HUES64 (cell line): Measurements from ENCODE around the gene MEN1.
A peak's percentile ranks its signal among the peaks of the same experiment; 100 is the strongest.

Source experiments
- H3K27ac ChIP-seq: 2 replicates; pipeline ENCODE4 v1.7.0; 2013; ENCODE audit warnings: low read depth, low read length, inconsistent platforms
- H3K27me3 ChIP-seq: 2 replicates; pipeline ENCODE4 v1.6.1; 2013; ENCODE audit warnings: mild to moderate bottlenecking, low read length; ENCODE audit not compliant: insufficient read depth
- H3K36me3 ChIP-seq: 2 replicates; pipeline ENCODE4 v1.6.1; 2013; ENCODE audit warnings: mild to moderate bottlenecking, low read length; ENCODE audit not compliant: insufficient read depth
- H3K4me1 ChIP-seq: 2 replicates; pipeline ENCODE4 v1.6.1; 2013; ENCODE audit warnings: mild to moderate bottlenecking, low read length, moderate library complexity; ENCODE audit not compliant: insufficient read depth
- H3K4me3 ChIP-seq: 2 replicates; pipeline ENCODE4 v1.5.1; 2013; ENCODE audit warnings: mild to moderate bottlenecking, low read length, moderate library complexity
- H3K9ac ChIP-seq: 2 replicates; pipeline ENCODE4 v1.6.1; 2013; ENCODE audit warnings: mild to moderate bottlenecking, low read depth, low read length
- H3K9me3 ChIP-seq: 2 replicates; pipeline ENCODE4 v1.6.1; 2013; ENCODE audit warnings: low read depth, low read length; ENCODE audit not compliant: insufficient read depth
- WGBS: fragments of 150-250, 120-280 bp; methylation state at CpG from one replicate; pipeline ENCODE4 v1.1.7; 2013; ENCODE audit warnings: missing lambda C conversion rate; 5-methylcytosine and 5-hydroxymethylcytosine counted together

The MEN1 gene

DNA sequence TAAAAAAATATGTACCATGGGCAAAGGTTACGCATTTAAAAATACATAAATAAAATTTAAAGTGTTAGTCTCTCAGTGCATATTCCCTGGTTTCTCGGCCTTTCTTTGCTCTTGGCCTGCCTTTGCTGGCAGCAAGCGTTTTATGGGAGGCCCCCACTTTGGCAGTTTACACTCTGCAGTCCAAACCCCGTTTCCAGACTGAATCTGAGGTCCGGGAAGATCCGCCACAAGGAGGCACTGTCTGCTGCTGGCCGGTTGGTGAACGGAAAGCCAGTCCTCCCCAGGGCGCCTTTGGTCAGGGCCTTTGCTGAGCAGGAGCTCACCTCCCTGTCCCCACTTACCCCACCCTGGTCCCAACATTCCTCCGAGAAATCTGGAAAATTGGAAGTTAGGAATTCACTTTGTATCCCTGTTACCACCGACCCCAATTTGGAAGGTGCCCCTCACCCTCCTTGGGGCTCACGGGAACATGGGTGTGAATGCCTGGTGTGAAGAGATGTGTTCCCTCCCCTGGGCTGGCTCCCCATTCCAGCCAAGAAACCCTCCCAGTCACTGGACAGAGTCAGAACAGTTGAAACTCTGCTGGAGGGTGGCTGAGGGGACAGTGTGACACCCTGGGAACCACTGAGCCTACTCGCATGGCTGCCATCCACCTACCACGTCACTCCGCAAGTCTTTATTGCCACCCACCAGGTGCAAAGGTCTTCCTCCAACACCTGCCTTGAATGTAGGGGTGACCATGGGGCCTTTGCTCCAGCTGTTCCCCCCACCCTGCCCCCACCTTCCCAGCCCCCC, 22.6 kb downstream of the MEN1 start:
- H3K36me3 ChIP-seq, result peaks cover 6% of the 10 kb centered on the region; the same call in 1 of the 2 replicates
- no peaks in the 10 kb centered on the region for H3K9me3 ChIP-seq
- WGBS, result 57% methylated on average over 14 of the region's 15 CpGs
- no peaks in the 10 kb centered on the region for H3K27me3 ChIP-seq
- H3K4me3 ChIP-seq, result no peak overlapping the region
- no peak overlapping the region for H3K9ac ChIP-seq
- H3K27ac ChIP-seq, result no peak overlapping the region
- no peaks in the 10 kb centered on the region for H3K4me1 ChIP-seq

DNA sequence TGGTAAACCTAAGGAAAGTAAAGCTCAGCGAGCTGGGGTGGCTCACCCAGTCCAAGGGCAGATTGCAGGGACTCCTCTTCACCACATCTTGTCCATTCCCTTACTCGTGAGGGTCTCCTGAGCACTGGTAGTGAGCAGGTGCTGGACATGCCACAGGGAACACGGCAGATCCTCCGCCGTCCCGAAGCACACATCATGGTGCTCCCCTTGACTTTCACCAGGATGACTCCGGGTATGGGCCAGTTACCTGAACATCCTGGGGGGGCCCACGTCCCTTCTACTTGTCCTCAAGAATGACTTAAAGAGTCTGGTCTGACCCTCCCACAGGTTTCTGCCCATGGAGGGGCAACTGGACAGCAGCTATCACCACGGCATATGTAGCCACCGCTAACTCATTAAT, 24.0 kb downstream of the MEN1 start:
- 92% methylated on average over 10 of the region's 10 CpGs for WGBS
- Histone ChIP-seq H3K4me3 (no peak overlapping the region), H3K27ac (no peak overlapping the region), H3K27me3 (no peaks in the 10 kb centered on the region), H3K9ac (no peak overlapping the region), H3K9me3 (no peaks in the 10 kb centered on the region), H3K36me3 (peaks cover 6% of the 10 kb centered on the region; the same call in 1 of the 2 replicates), H3K4me1 (no peaks in the 10 kb centered on the region)

DNA sequence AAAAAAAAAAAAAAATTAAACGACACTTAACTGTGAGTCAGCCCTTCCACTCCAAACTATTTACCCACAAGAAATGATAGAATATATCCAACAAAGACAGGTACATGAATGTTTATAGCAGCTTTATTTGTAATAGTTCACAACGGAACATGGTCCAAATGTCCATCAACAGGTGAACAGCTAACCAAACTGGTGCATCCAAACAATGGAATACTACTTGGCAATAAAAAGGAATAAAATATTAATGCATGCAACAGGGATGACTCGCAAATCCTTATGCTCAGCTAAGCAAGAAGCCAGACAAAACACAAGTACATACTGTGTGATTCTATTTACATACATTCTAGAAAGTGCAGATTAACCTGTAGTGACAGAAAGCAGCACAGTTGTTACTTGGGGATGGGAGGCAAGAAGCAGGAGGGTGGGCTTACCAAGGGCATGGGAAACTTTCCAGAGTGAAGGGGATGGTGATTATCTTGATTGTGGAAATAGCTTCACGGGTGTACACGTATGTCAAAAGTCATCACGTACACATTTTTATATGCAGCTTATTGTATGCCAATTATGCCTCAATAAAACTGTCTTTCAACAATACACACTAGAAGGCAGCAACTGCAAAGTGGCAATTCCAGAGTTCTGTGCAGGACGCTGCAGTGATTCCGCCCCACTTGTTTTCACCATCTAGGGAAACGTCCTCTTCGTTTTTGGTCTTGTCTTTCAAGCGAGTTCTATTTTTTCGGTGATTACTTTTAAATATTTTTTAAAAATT, 25.4 kb downstream of the MEN1 start:
- Histone ChIP-seq H3K27ac (no peak overlapping the region), H3K27me3 (no peaks in the 10 kb centered on the region), H3K36me3 (peaks cover 6% of the 10 kb centered on the region; the same call in 1 of the 2 replicates), H3K9me3 (no peaks in the 10 kb centered on the region), H3K4me1 (no peaks in the 10 kb centered on the region), H3K4me3 (no peak overlapping the region), H3K9ac (no peak overlapping the region)
- WGBS, result 94% methylated on average over 10 of the region's 12 CpGs

DNA sequence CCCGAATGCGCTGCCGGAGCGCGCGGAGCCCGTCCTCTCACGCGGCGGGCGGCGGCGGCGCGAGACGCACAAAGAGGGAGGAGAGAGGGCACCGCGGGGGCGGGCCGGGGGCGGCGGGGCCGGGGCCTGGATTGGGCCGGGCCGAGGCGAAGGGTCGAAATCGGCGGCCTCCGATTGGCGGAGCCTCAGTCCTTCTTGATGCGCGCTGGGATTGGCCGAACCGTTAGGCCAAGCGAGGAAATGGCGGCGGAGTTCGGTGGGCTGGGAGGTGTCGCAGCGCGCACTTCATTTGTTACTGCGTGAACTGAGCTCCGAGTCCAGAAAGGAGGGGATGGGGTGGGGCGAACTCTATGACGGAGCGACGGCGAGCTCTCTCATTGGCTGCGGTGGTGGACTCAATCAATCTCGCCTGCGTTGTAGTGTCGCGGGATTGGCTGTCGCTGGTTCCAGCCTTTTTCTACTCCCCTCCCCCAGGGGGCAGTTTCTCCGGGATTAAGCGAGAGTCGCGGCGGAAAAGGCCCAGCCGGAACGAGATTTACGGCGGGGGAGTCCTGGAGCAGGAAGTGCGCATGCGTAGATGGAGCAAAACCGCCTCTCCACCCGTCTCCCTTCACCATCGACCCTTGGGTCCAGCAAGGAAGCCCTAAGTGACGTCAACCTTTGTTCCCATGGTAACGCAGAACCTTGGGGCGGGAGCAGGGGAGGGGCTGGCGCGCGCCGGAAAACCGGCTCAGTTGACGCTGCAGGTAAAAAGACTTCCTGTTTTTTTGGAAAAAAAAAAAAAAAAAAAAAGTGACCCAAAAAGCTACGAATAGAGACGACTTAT, 31.7 kb downstream of the MEN1 start, which contains the start of gene SF1:
TSS of gene SF1 (minus strand) at position 70 of the 826 bp plus-strand sequence. CDS start 150 bp downstream, outside the sequence.
- under 1% methylated on average over 78 of the region's 80 CpGs for WGBS
- Histone ChIP-seq H3K36me3 (peaks cover 38% of the 10 kb centered on the region), H3K27me3 (no peaks in the 10 kb centered on the region), H3K4me3 (peak within 1 kb of the TSS; percentile 99), H3K4me1 (peaks cover 17% of the 10 kb centered on the region; the same call in 1 of the 2 replicates), H3K9ac (peak within 1 kb of the TSS; percentile 98), H3K9me3 (no peaks in the 10 kb centered on the region), H3K27ac (peak within 1 kb of the TSS; percentile 100)

DNA sequence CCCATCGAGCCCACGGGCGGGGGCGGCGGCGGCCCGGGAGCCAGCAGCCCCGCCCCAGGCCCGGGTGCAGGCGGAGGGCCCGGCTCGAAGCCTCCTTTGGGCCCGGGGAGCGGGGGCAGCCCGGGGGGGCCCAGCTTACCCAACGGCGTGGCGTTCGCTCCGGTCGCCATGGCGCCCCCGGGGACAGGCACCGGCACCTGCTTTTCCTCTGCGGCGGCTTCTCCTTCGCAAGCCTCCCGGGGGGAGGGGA, 32.2 kb downstream of the MEN1 start:
- H3K4me3 ChIP-seq, result peak overlapping the region; percentile 99
- no peaks in the 10 kb centered on the region for H3K27me3 ChIP-seq
- peak overlapping the region; percentile 100; the same call in 1 of the 2 replicates for H3K27ac ChIP-seq
- peak overlapping the region; percentile 98 for H3K9ac ChIP-seq
- under 1% methylated on average over 28 of the region's 28 CpGs for WGBS
- H3K9me3 ChIP-seq, result no peaks in the 10 kb centered on the region
- peaks cover 44% of the 10 kb centered on the region for H3K36me3 ChIP-seq
- H3K4me1 ChIP-seq, result peaks cover 17% of the 10 kb centered on the region; the same call in 1 of the 2 replicates

DNA sequence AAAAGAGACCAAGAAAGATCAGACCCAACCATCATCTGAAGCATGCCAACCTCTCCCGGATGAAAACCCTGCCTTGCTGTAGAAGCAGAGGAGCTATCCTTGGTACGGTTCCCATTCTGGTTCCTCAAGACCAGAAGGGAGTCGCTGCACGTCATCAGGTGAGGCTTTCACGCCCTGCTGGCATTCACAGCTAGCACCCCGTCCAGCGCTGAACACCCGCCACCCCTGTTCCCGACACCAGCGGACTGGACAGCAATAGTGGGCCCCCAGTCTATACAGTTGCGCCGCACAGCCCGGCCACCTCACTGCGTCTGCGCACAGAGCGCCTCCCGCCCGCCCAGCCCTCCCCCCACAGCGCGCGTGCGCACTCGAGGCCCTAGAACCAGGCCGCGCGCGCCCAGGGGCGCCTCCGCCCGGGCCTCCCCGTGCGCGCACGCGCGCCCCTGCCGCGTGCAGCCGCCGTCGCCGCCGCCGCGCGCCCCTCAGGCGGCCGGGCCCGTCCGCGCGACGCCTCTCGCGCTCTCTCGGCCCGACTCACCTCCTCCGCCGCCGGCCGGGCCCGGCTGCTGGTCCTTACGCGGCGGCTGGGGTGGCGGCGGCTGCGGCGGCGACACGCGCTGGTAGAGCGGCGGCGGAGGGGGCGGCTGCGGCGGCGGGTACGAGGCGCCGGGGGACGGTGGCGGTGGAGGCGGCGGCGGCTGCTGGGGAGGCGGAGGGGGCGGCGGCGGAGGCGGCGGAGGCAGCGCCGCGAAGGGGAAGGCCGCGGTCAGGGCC, 32.7 kb downstream of the MEN1 start:
- H3K4me3 ChIP-seq, result peak overlapping the region; percentile 99
- no peaks in the 10 kb centered on the region for H3K27me3 ChIP-seq
- peak overlapping the region; percentile 98 for H3K9ac ChIP-seq
- no peaks in the 10 kb centered on the region for H3K9me3 ChIP-seq
- peak overlapping the region; percentile 100; the same call in 1 of the 2 replicates for H3K27ac ChIP-seq
- H3K36me3 ChIP-seq, result peaks cover 49% of the 10 kb centered on the region
- H3K4me1 ChIP-seq, result peaks cover 17% of the 10 kb centered on the region; the same call in 1 of the 2 replicates
- 1% methylated on average over 98 of the region's 98 CpGs for WGBS

DNA sequence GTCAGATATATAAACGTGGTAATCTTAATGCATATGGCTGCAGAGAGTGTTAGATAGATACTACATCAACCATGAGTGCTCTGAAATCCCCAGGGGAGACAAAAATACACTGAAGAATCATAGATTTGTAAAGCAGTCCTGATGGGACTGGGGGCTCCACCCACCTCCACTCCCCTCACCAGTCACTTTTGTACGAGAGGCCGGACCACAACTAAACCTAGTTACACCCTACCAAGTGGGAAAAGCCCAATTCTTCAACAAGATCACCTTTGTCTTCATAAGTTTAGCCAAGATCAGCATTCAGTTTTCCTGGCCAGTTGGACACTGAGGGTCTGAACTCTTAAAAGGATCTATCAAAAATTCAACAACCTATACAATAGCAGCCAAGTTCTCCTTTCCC, 33.5 kb downstream of the MEN1 start:
- WGBS, result 65% methylated on average over 2 of the region's 3 CpGs
- Histone ChIP-seq H3K4me3 (peak overlapping the region; percentile 99), H3K27me3 (no peaks in the 10 kb centered on the region), H3K4me1 (peaks cover 17% of the 10 kb centered on the region; the same call in 1 of the 2 replicates), H3K9me3 (no peaks in the 10 kb centered on the region), H3K9ac (peak overlapping the region; percentile 82), H3K27ac (no peak overlapping the region), H3K36me3 (peaks cover 56% of the 10 kb centered on the region)

DNA sequence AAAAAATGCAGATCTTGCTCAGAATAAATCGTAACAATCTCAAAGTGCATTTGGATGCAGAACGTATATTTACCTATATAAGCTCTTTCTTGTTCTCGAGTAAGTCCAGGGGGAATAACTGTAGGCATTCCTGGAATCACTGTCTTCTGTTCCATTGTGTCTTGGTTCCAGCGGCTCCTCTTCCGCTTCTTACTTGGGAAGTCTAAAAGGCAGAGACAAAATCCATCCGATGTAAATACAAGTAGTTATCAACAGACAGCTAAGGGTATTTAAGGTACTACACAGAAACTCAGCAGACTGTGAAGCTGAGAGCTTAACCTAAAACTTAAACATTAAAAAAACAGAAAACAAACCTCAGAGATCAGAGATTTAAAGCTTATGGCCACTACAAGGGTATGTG, 33.9 kb downstream of the MEN1 start:
- Histone ChIP-seq H3K4me3 (peak overlapping the region; percentile 99), H3K9me3 (no peaks in the 10 kb centered on the region), H3K9ac (peak overlapping the region; percentile 82; the same call in 1 of the 2 replicates), H3K27me3 (no peaks in the 10 kb centered on the region), H3K36me3 (peaks cover 61% of the 10 kb centered on the region), H3K4me1 (peaks cover 17% of the 10 kb centered on the region; the same call in 1 of the 2 replicates), H3K27ac (no peak overlapping the region; the same call in 1 of the 2 replicates)
- WGBS, result 95% methylated on average over 6 of the region's 6 CpGs

DNA sequence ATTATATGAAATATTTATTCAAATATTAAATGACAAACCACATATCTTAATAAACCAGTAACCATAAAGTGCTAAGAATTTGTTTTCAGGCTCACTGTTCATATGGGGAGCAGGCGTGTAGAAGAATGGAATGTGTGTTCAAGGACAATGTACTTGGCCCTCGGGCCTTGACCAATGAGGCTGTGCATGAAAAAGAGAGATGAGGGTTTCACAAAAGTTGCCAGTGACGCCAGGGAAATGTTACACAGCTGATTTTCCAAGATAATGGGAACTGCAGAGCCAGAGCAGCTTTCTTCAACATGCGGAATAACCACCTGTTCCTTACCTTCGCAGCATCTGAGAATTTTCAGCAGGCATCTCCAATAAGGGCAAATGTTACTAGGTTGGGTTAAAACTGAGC, 36.2 kb downstream of the MEN1 start:
- peaks cover 84% of the 10 kb centered on the region for H3K36me3 ChIP-seq
- H3K4me3 ChIP-seq, result no peak overlapping the region
- no peaks in the 10 kb centered on the region for H3K27me3 ChIP-seq
- H3K9me3 ChIP-seq, result no peaks in the 10 kb centered on the region
- no peak overlapping the region for H3K27ac ChIP-seq
- H3K4me1 ChIP-seq, result peaks cover 14% of the 10 kb centered on the region; the same call in 1 of the 2 replicates
- no peak overlapping the region for H3K9ac ChIP-seq
- WGBS, result 93% methylated on average over 5 of the region's 5 CpGs

DNA sequence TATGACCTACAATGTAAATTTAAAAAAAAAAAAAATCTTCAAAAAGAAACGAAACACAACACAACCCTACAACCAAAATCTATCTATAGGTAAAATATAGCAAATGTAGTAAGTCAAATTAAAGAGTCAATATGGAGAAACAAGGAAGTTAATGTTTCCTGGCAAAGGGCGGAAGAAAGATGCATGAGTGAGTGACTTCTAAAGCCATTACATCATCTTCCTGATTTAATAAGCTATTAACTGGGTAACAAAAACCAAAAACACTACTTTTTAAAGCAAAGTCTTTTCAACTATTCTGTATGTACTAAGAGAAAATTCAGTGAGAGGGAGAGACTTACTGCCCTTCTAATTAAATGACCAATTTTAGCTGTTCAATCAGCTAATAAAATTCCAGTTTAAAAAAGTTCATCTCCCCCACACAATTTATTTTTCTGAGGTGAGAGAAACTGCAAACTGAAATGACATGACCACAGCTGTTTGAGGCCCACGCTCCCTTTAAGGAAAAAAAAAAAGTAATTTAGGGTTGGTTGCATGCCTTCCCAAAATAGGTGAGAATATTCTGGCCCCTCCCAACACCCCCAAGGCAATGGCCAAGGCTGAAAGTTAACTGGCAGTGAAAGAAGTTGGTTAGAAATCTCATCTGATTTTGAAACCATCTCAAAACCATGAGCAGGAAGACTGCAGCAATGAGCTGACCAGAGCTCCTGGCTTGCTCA, 37.9 kb downstream of the MEN1 start:
- no peak overlapping the region for H3K9ac ChIP-seq
- no peaks in the 10 kb centered on the region for H3K9me3 ChIP-seq
- no peak overlapping the region for H3K27ac ChIP-seq
- WGBS, result 83% methylated on average over 2 of the region's 3 CpGs
- H3K4me3 ChIP-seq, result no peak overlapping the region
- peaks cover 15% of the 10 kb centered on the region; the same call in 1 of the 2 replicates for H3K4me1 ChIP-seq
- H3K27me3 ChIP-seq, result no peaks in the 10 kb centered on the region
- H3K36me3 ChIP-seq, result peaks cover 100% of the 10 kb centered on the region
